Left forelimb (tissue), 1 donor: ENCODE measurements around the gene ALPL.
"Not testable (repeated sequence)": the region's sequence is repeated elsewhere in the genome, so short reads cannot be mapped to it uniquely, and the experiment has no call there.

ENCODE experiments used
- DNase-seq: peaks from one replicate; pipeline ENCODE4 v3.0.0-alpha.2; 2018; ENCODE audit warnings: low spot score

Gene ALPL

GRCh38 chr1:21507511-21508270 lies 1.5 kb upstream of the ALPL start:
- no peak for DNase-seq

- DNase-seq, result no peak
Observed at GRCh38 chr1:21508580-21509350, 458 bp upstream of the ALPL start.

- no peak for DNase-seq
Observed at GRCh38 chr1:21510113-21510493, 880 bp downstream of the ALPL start.

- DNase-seq, result no peak
Observed at GRCh38 chr1:21510885-21511578, 1.8 kb downstream of the ALPL start.

- no peak for DNase-seq
Observed at GRCh38 chr1:21511579-21512522, 2.6 kb downstream of the ALPL start.

GRCh38 chr1:21514245-21514644 lies 5.0 kb downstream of the ALPL start:
- DNase-seq, result no peak

- no peak for DNase-seq
Observed at GRCh38 chr1:21517161-21517589, 8.0 kb downstream of the ALPL start.

GRCh38 chr1:21517660-21518480 lies 8.6 kb downstream of the ALPL start:
- no peak for DNase-seq

- DNase-seq, result no peak
Observed at GRCh38 chr1:21518774-21519455, 9.7 kb downstream of the ALPL start.

GRCh38 chr1:21519486-21520070 lies 10.4 kb downstream of the ALPL start:
- DNase-seq, result not testable (repeated sequence)

GRCh38 chr1:21520899-21521716 lies 11.9 kb downstream of the ALPL start:
- DNase-seq, result no peak

- DNase-seq, result no peak
Observed at GRCh38 chr1:21521717-21522060, 12.5 kb downstream of the ALPL start.

GRCh38 chr1:21522525-21523038 lies 13.4 kb downstream of the ALPL start:
- no peak for DNase-seq

GRCh38 chr1:21523297-21523813 lies 14.1 kb downstream of the ALPL start:
- no peak for DNase-seq

GRCh38 chr1:21524220-21524619 lies 15.0 kb downstream of the ALPL start:
- DNase-seq, result no peak

GRCh38 chr1:21524686-21525339 lies 15.6 kb downstream of the ALPL start:
- no peak for DNase-seq

GRCh38 chr1:21525340-21525717 lies 16.1 kb downstream of the ALPL start:
- DNase-seq, result no peak

GRCh38 chr1:21526441-21526840 lies 17.2 kb downstream of the ALPL start:
- DNase-seq, result no peak
